NCI-H146 treated with DMSO at 0.1 percent for 48 hours (cell line): ENCODE data around the gene CXCL1.

ENCODE experiments used
- DNase-seq: peaks from one replicate; lab custom pipeline; 2025; ENCODE audit not compliant: unreplicated experiment; lab: John Stamatoyannopoulos, UW

The CXCL1 gene

GRCh38 chr4:73851293-73851692 lies 17.9 kb upstream of the CXCL1 start:
- no peak for DNase-seq

- no peak for DNase-seq
Observed at GRCh38 chr4:73852771-73853170, 16.4 kb upstream of the CXCL1 start.

- no peak for DNase-seq
Observed at GRCh38 chr4:73853246-73853704, 15.9 kb upstream of the CXCL1 start, which contains the start of gene PF4V1. PF4V1 (plus strand) TSS chr4:73853296; CDS start chr4:73853363, 67 bp downstream.

GRCh38 chr4:73853718-73854473 lies 15.3 kb upstream of the CXCL1 start:
- no peak for DNase-seq

- DNase-seq, result no peak
Observed at GRCh38 chr4:73855406-73855805, 13.8 kb upstream of the CXCL1 start.

- DNase-seq, result no peak
Observed at GRCh38 chr4:73856518-73856917, 12.7 kb upstream of the CXCL1 start.

GRCh38 chr4:73859614-73860088 lies 9.5 kb upstream of the CXCL1 start:
- DNase-seq, result no peak

GRCh38 chr4:73860181-73860580 lies 9.0 kb upstream of the CXCL1 start:
- DNase-seq, result no peak

- DNase-seq, result no peak
Observed at GRCh38 chr4:73860917-73861316, 8.3 kb upstream of the CXCL1 start.

GRCh38 chr4:73862322-73862721 lies 6.9 kb upstream of the CXCL1 start:
- no peak for DNase-seq

- DNase-seq, result no peak
Observed at GRCh38 chr4:73864365-73864764, 4.8 kb upstream of the CXCL1 start.

GRCh38 chr4:73864961-73865360 lies 4.2 kb upstream of the CXCL1 start:
- DNase-seq, result no peak

- no peak for DNase-seq
Observed at GRCh38 chr4:73865431-73866096, 3.6 kb upstream of the CXCL1 start.

- DNase-seq, result no peak
Observed at GRCh38 chr4:73866246-73866645, 2.9 kb upstream of the CXCL1 start.

- DNase-seq, result no peak
Observed at GRCh38 chr4:73867783-73868182, 1.4 kb upstream of the CXCL1 start.

- no peak for DNase-seq
Observed at GRCh38 chr4:73868206-73869129, 725 bp upstream of the CXCL1 start.

GRCh38 chr4:73870260-73870659 lies 1.1 kb downstream of the CXCL1 start:
- DNase-seq, result no peak

GRCh38 chr4:73870768-73871167 lies 1.6 kb downstream of the CXCL1 start:
- DNase-seq, result no peak

GRCh38 chr4:73871511-73872310 lies 2.5 kb downstream of the CXCL1 start:
- DNase-seq, result no peak

GRCh38 chr4:73872316-73873108 lies 3.3 kb downstream of the CXCL1 start:
- DNase-seq, result no peak
